ENCODE data around the gene GCC2.

- TF ChIP-seq MIXL1 (CRISPR knock-in tag; IDR thresholded peaks at IDR 0.05) (no peak), THAP7 (CRISPR knock-in tag; IDR thresholded peaks at IDR 0.05) (no peak), NR3C1 (CRISPR knock-in tag; IDR thresholded peaks at IDR 0.05) (no peak), ZNF20 (CRISPR knock-in tag; IDR thresholded peaks at IDR 0.05) (no peak), ZNF430 (CRISPR knock-in tag; IDR thresholded peaks at IDR 0.05) (no peak)
- TF ChIP-seq, protein P1, sequence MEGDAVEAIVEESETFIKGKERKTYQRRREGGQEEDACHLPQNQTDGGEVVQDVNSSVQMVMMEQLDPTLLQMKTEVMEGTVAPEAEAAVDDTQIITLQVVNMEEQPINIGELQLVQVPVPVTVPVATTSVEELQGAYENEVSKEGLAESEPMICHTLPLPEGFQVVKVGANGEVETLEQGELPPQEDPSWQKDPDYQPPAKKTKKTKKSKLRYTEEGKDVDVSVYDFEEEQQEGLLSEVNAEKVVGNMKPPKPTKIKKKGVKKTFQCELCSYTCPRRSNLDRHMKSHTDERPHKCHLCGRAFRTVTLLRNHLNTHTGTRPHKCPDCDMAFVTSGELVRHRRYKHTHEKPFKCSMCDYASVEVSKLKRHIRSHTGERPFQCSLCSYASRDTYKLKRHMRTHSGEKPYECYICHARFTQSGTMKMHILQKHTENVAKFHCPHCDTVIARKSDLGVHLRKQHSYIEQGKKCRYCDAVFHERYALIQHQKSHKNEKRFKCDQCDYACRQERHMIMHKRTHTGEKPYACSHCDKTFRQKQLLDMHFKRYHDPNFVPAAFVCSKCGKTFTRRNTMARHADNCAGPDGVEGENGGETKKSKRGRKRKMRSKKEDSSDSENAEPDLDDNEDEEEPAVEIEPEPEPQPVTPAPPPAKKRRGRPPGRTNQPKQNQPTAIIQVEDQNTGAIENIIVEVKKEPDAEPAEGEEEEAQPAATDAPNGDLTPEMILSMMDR (CRISPR knock-in tag; IDR thresholded peaks at IDR 0.05) = no peak
- TF ChIP-seq, protein P2, sequence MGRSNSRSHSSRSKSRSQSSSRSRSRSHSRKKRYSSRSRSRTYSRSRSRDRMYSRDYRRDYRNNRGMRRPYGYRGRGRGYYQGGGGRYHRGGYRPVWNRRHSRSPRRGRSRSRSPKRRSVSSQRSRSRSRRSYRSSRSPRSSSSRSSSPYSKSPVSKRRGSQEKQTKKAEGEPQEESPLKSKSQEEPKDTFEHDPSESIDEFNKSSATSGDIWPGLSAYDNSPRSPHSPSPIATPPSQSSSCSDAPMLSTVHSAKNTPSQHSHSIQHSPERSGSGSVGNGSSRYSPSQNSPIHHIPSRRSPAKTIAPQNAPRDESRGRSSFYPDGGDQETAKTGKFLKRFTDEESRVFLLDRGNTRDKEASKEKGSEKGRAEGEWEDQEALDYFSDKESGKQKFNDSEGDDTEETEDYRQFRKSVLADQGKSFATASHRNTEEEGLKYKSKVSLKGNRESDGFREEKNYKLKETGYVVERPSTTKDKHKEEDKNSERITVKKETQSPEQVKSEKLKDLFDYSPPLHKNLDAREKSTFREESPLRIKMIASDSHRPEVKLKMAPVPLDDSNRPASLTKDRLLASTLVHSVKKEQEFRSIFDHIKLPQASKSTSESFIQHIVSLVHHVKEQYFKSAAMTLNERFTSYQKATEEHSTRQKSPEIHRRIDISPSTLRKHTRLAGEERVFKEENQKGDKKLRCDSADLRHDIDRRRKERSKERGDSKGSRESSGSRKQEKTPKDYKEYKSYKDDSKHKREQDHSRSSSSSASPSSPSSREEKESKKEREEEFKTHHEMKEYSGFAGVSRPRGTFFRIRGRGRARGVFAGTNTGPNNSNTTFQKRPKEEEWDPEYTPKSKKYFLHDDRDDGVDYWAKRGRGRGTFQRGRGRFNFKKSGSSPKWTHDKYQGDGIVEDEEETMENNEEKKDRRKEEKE (IDR thresholded peaks at IDR 0.05) = no peak
Observed at GRCh38 chr2:108547606-108548005, 98.6 kb downstream of the GCC2 start.
